ENCODE measurements around the gene ORAI3.

DNA sequence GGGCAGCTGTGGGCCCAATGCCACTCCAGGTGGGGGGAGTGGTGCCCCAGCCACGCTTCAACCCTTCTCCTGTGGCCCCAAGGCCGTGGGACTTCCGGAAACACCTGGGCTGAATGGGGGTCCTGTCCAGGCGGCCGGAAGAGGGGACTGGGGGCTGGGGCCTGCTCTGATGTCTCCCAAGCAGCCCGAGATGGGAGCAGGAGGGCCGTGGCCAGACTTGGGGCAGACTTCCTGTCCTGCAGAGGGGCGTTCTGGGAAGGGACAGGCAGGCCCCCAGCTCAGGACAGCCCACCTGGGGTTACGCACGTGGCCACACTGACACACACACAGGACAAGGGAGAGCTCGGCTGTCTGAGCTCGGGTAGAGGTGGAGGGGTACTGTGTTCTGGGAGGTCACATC lies 41.2 kb downstream of the ORAI3 start:
- TF ChIP-seq CTCF (IDR thresholded peaks at IDR 0.05), result no peak
- TF ChIP-seq POLR2A (IDR thresholded peaks at IDR 0.05), result no peak
